HG02588 (cell line): ENCODE results near the gene ITPRID1.
"Not testable (repeated sequence)": the region's sequence is repeated elsewhere in the genome, so short reads cannot be mapped to it uniquely, and the experiment has no call there.

Experiments
- ATAC-seq: cut with Tn5 transposase; IDR thresholded peaks from one replicate; pipeline ENCODE4 v1.9.1; 2021; ENCODE audit warnings: mild to moderate bottlenecking, moderate library complexity; ENCODE audit not compliant: unreplicated experiment

The ITPRID1 gene

GRCh38 chr7:31516680-31517502 lies 3.0 kb downstream of the ITPRID1 start:
- no peak for ATAC-seq

GRCh38 chr7:31517513-31517912 lies 3.6 kb downstream of the ITPRID1 start:
- no peak for ATAC-seq

- ATAC-seq: no peak
These were observed 4.9 kb downstream of the ITPRID1 start for GRCh38 chr7:31518766-31519165.

GRCh38 chr7:31521336-31522010 lies 7.6 kb downstream of the ITPRID1 start:
- ATAC-seq: no peak

GRCh38 chr7:31526864-31527263 lies 13.0 kb downstream of the ITPRID1 start:
- no peak for ATAC-seq

GRCh38 chr7:31529103-31529502 lies 15.2 kb downstream of the ITPRID1 start:
- ATAC-seq: no peak

GRCh38 chr7:31540651-31541185 lies 26.8 kb downstream of the ITPRID1 start:
- not testable (repeated sequence) for ATAC-seq

GRCh38 chr7:31545549-31545948 lies 31.7 kb downstream of the ITPRID1 start:
- no peak for ATAC-seq

GRCh38 chr7:31549611-31550010 lies 35.7 kb downstream of the ITPRID1 start:
- no peak for ATAC-seq

GRCh38 chr7:31550432-31550831 lies 36.5 kb downstream of the ITPRID1 start:
- no peak for ATAC-seq

- no peak for ATAC-seq
These were observed 39.8 kb downstream of the ITPRID1 start for GRCh38 chr7:31553661-31554081.

- no peak for ATAC-seq
These were observed 48.1 kb downstream of the ITPRID1 start for GRCh38 chr7:31562002-31562401.

- ATAC-seq: no peak
These were observed 49.6 kb downstream of the ITPRID1 start for GRCh38 chr7:31563522-31563921.

- no peak for ATAC-seq
These were observed 50.1 kb downstream of the ITPRID1 start for GRCh38 chr7:31563951-31564350.

- no peak for ATAC-seq
These were observed 50.8 kb downstream of the ITPRID1 start for GRCh38 chr7:31564661-31565060.

- no peak for ATAC-seq
These were observed 55.6 kb downstream of the ITPRID1 start for GRCh38 chr7:31569528-31569927.

- ATAC-seq: no peak
These were observed 69.6 kb downstream of the ITPRID1 start for GRCh38 chr7:31583526-31583925.

GRCh38 chr7:31583942-31584341 lies 70.1 kb downstream of the ITPRID1 start:
- ATAC-seq: no peak

GRCh38 chr7:31595390-31595789 lies 81.5 kb downstream of the ITPRID1 start:
- ATAC-seq: no peak

- ATAC-seq: no peak
These were observed 88.2 kb downstream of the ITPRID1 start for GRCh38 chr7:31602041-31602625.

GRCh38 chr7:31603046-31603445 lies 89.2 kb downstream of the ITPRID1 start:
- ATAC-seq: no peak

GRCh38 chr7:31613604-31614003 lies 99.7 kb downstream of the ITPRID1 start:
- ATAC-seq: no peak
